Memory B cell (primary cell): ENCODE data around the gene TTC28.
"Not testable (repeated sequence)": the region's sequence is repeated elsewhere in the genome, so short reads cannot be mapped to it uniquely, and the experiment has no call there.

Experiments used
- ATAC-seq: fragments of 150-1000 bp; cut with Tn5 transposase; 2 replicates; pipeline ENCODE4 v1.10.0; 2021; ENCODE audit warnings: low read depth, mild to moderate bottlenecking, moderate library complexity
- DNase-seq, 2 donors: peaks; one replicate each; pipeline ENCODE4 v3.0.0; 2022; ENCODE audit warnings: low spot score in 2 of 2
- H3K27ac Mint-ChIP-seq: one replicate; pipeline ENCODE4 v1.8.0; 2022; ENCODE audit warnings: mild to moderate bottlenecking, moderate library complexity, mixed read lengths
- H3K27me3 Mint-ChIP-seq: one replicate; pipeline ENCODE4 v1.8.0; 2022; ENCODE audit warnings: mixed read lengths
- H3K36me3 Mint-ChIP-seq: one replicate; pipeline ENCODE4 v1.8.0; 2022; ENCODE audit warnings: mild to moderate bottlenecking, mixed read lengths
- H3K4me1 Mint-ChIP-seq: one replicate; pipeline ENCODE4 v1.8.0; 2022; ENCODE audit warnings: mixed read lengths
- H3K4me3 Mint-ChIP-seq: one replicate; pipeline ENCODE4 v1.8.0; 2022; ENCODE audit warnings: mild to moderate bottlenecking, moderate library complexity, mixed read lengths
- H3K9me3 Mint-ChIP-seq: one replicate; pipeline ENCODE4 v1.8.0; 2022; ENCODE audit warnings: mixed read lengths

The TTC28 gene

GRCh38 chr22:28702891-28703290, 23.3 kb upstream of the TTC28 start:
- H3K27me3 Mint-ChIP-seq, result no peaks in the 10 kb centered on the region
- peak; percentile 37 for ATAC-seq
- no peak for DNase-seq
- peaks cover 4% of the 10 kb centered on the region for H3K36me3 Mint-ChIP-seq
- no peak overlapping the region for H3K27ac Mint-ChIP-seq
- H3K9me3 Mint-ChIP-seq, result no peaks in the 10 kb centered on the region
- H3K4me3 Mint-ChIP-seq, result no peak overlapping the region
- H3K4me1 Mint-ChIP-seq, result peaks cover 9% of the 10 kb centered on the region

GRCh38 chr22:28693041-28693760, 13.6 kb upstream of the TTC28 start:
- peaks cover 19% of the 10 kb centered on the region for H3K36me3 Mint-ChIP-seq
- H3K27ac Mint-ChIP-seq, H3K9me3 Mint-ChIP-seq, H3K4me3 Mint-ChIP-seq, ATAC-seq, H3K4me1 Mint-ChIP-seq, DNase-seq, H3K27me3 Mint-ChIP-seq: not testable (repeated sequence)

- peaks cover 16% of the 10 kb centered on the region for H3K36me3 Mint-ChIP-seq
- not testable (repeated sequence) for H3K27ac Mint-ChIP-seq, ATAC-seq, H3K27me3 Mint-ChIP-seq, H3K9me3 Mint-ChIP-seq, DNase-seq, H3K4me1 Mint-ChIP-seq, H3K4me3 Mint-ChIP-seq
Measured at GRCh38 chr22:28689796-28690195, 10.2 kb upstream of the TTC28 start.

GRCh38 chr22:28682966-28683365, 3.3 kb upstream of the TTC28 start:
- not testable (repeated sequence) for H3K9me3 Mint-ChIP-seq, H3K36me3 Mint-ChIP-seq, ATAC-seq, DNase-seq, H3K4me3 Mint-ChIP-seq, H3K4me1 Mint-ChIP-seq, H3K27ac Mint-ChIP-seq
- peaks cover 11% of the 10 kb centered on the region for H3K27me3 Mint-ChIP-seq

- not testable (repeated sequence) for H3K36me3 Mint-ChIP-seq, H3K4me1 Mint-ChIP-seq, DNase-seq, H3K27ac Mint-ChIP-seq, H3K9me3 Mint-ChIP-seq, ATAC-seq
- Mint-ChIP-seq H3K4me3 (peak overlapping the region; percentile 11), H3K27me3 (peaks cover 11% of the 10 kb centered on the region)
Measured at GRCh38 chr22:28680813-28681490, 1.3 kb upstream of the TTC28 start.

- peak; percentile 5 to 40 for DNase-seq
- ATAC-seq, result peak; percentile 22
- not testable (repeated sequence) for H3K9me3 Mint-ChIP-seq, H3K27ac Mint-ChIP-seq, H3K36me3 Mint-ChIP-seq
- Mint-ChIP-seq H3K4me1 (peaks cover 14% of the 10 kb centered on the region), H3K27me3 (peaks cover 11% of the 10 kb centered on the region), H3K4me3 (peak overlapping the region; percentile 71)
Measured at GRCh38 chr22:28678778-28679610, 646 bp downstream of the TTC28 start.

GRCh38 chr22:28678170-28678569, 1.5 kb downstream of the TTC28 start:
- H3K36me3 Mint-ChIP-seq, ATAC-seq, H3K4me3 Mint-ChIP-seq, H3K9me3 Mint-ChIP-seq, DNase-seq, H3K27ac Mint-ChIP-seq: not testable (repeated sequence)
- Mint-ChIP-seq H3K27me3 (peaks cover 13% of the 10 kb centered on the region), H3K4me1 (peaks cover 18% of the 10 kb centered on the region)

- DNase-seq (peak in 1 of 2 donors; percentile 53), ATAC-seq (peak; percentile 99)
- Mint-ChIP-seq H3K27me3 (peaks cover 19% of the 10 kb centered on the region), H3K4me3 (no peak overlapping the region), H3K27ac (peak overlapping the region; percentile 95), H3K4me1 (peaks cover 18% of the 10 kb centered on the region), H3K36me3 (no peaks in the 10 kb centered on the region), H3K9me3 (no peaks in the 10 kb centered on the region)
Measured at GRCh38 chr22:28674121-28674563, 5.5 kb downstream of the TTC28 start.

GRCh38 chr22:28670756-28671155, 8.9 kb downstream of the TTC28 start:
- ATAC-seq (no peak), DNase-seq (no peak)
- Mint-ChIP-seq H3K9me3 (no peaks in the 10 kb centered on the region), H3K27me3 (peaks cover 12% of the 10 kb centered on the region), H3K4me3 (no peak overlapping the region), H3K36me3 (no peaks in the 10 kb centered on the region), H3K27ac (no peak overlapping the region), H3K4me1 (peaks cover 14% of the 10 kb centered on the region)

- H3K36me3 Mint-ChIP-seq, result no peaks in the 10 kb centered on the region
- ATAC-seq, result no peak
- DNase-seq, result no peak
- no peaks in the 10 kb centered on the region for H3K9me3 Mint-ChIP-seq
- H3K4me3 Mint-ChIP-seq, result no peak overlapping the region
- peaks cover 14% of the 10 kb centered on the region for H3K4me1 Mint-ChIP-seq
- H3K27ac Mint-ChIP-seq, result no peak overlapping the region
- H3K27me3 Mint-ChIP-seq, result peaks cover 12% of the 10 kb centered on the region
Measured at GRCh38 chr22:28670161-28670560, 9.5 kb downstream of the TTC28 start.

GRCh38 chr22:28669387-28669786, 10.3 kb downstream of the TTC28 start:
- peaks cover 11% of the 10 kb centered on the region for H3K4me1 Mint-ChIP-seq
- no peaks in the 10 kb centered on the region for H3K9me3 Mint-ChIP-seq
- H3K27me3 Mint-ChIP-seq, result peaks cover 12% of the 10 kb centered on the region
- ATAC-seq (no peak), DNase-seq (no peak)
- H3K27ac Mint-ChIP-seq, result no peak overlapping the region
- no peak overlapping the region for H3K4me3 Mint-ChIP-seq
- no peaks in the 10 kb centered on the region for H3K36me3 Mint-ChIP-seq

- not testable (repeated sequence) for ATAC-seq, H3K27ac Mint-ChIP-seq, H3K36me3 Mint-ChIP-seq, H3K4me1 Mint-ChIP-seq, DNase-seq, H3K27me3 Mint-ChIP-seq, H3K4me3 Mint-ChIP-seq, H3K9me3 Mint-ChIP-seq
Measured at GRCh38 chr22:28663569-28663942, 16.1 kb downstream of the TTC28 start.

GRCh38 chr22:28658448-28658847, 21.2 kb downstream of the TTC28 start:
- no peaks in the 10 kb centered on the region for H3K36me3 Mint-ChIP-seq
- ATAC-seq (no peak), DNase-seq (no peak)
- H3K4me3 Mint-ChIP-seq, result no peak overlapping the region
- peaks cover 8% of the 10 kb centered on the region for H3K27me3 Mint-ChIP-seq
- peaks cover 2% of the 10 kb centered on the region for H3K9me3 Mint-ChIP-seq
- no peak overlapping the region for H3K27ac Mint-ChIP-seq
- no peaks in the 10 kb centered on the region for H3K4me1 Mint-ChIP-seq

GRCh38 chr22:28656181-28656580, 23.5 kb downstream of the TTC28 start:
- H3K36me3 Mint-ChIP-seq, result peaks cover 1% of the 10 kb centered on the region
- no peak for ATAC-seq
- H3K9me3 Mint-ChIP-seq, result peaks cover 2% of the 10 kb centered on the region
- no peak overlapping the region for H3K4me3 Mint-ChIP-seq
- no peaks in the 10 kb centered on the region for H3K4me1 Mint-ChIP-seq
- no peak overlapping the region for H3K27ac Mint-ChIP-seq
- no peak for DNase-seq
- peaks cover 9% of the 10 kb centered on the region for H3K27me3 Mint-ChIP-seq
